ENCODE results near the gene C1orf210. TPM values are rescaled to one million over a fixed set of nuclear protein-coding genes. Genes with fewer than 3 reads are reported as not detected.

C1orf210 gene
- total and polyA plus RNA-seq, 11 donors, result not detected

DNA sequence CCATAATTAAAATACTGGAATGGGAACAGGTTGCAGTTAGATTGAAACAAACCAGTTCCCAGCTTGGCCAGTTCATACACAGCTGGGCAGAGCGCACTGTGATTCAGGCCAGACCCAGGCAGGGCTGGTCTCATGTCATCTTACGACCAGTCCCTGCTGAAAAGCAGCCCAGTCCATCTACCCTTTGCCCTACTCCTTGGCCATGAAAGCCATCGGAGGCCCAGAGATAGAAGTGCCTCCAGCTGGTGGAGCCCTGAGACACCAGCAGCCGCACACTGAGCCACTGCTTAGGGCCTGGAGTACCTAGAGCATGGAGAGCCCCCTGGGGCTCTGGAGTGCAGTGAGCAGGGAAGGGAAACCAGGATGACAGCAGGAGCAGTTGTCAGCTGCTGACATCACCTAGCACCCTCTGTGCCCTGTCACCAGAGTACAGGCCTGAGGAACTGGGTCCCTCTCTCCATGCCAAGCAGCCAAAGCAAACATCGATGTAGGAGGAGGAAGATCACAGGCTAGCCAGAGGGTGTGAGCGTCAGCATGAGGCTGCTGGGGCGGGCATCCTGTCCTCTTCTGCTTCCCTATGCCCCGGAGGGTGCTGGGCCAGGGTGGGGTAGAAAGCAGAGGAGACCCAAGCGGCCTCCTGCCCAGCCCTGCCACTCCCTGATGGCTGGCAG is 49.8 kb downstream of the C1orf210 start:
- Histone ChIP-seq H3K36me3 (no peaks in the 10 kb centered on the region), H3K4me3 (no peak overlapping the region), H3K27me3 (no peaks in the 10 kb centered on the region), H3K27ac (peak overlapping the region in 11 of 12 donors; percentile 21 to 80 (median 59)), H3K4me1 (peaks cover 5 to 56% (median 14%) of the 10 kb centered on the region in 12 donors), H3K9me3 (no peaks in the 10 kb centered on the region)
- ATAC-seq (peak; percentile 43 to 64 (median 52)), DNase-seq (peak in 2 of 5 donors; percentile 33 to 51)
- 62 to 77% (median 63%) methylated on average over 7 to 9 of the region's 9 CpGs for WGBS, 4 donors
- TF ChIP-seq, protein P1, sequence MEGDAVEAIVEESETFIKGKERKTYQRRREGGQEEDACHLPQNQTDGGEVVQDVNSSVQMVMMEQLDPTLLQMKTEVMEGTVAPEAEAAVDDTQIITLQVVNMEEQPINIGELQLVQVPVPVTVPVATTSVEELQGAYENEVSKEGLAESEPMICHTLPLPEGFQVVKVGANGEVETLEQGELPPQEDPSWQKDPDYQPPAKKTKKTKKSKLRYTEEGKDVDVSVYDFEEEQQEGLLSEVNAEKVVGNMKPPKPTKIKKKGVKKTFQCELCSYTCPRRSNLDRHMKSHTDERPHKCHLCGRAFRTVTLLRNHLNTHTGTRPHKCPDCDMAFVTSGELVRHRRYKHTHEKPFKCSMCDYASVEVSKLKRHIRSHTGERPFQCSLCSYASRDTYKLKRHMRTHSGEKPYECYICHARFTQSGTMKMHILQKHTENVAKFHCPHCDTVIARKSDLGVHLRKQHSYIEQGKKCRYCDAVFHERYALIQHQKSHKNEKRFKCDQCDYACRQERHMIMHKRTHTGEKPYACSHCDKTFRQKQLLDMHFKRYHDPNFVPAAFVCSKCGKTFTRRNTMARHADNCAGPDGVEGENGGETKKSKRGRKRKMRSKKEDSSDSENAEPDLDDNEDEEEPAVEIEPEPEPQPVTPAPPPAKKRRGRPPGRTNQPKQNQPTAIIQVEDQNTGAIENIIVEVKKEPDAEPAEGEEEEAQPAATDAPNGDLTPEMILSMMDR (IDR thresholded peaks at IDR 0.05), result no peak
- TF ChIP-seq POLR2A (IDR thresholded peaks at IDR 0.05), result no peak
- intact Hi-C loops (cut with DNase I), result loop anchor here (2.0 to 10.0 kb wide), 8 partner anchors 67 to 187 kb away; partner anchors contain the start of genes ELOVL1 (in 4 of the 10), MED8 (in 4 of the 10), SZT2 (in 4 of the 10) and CDC20 (in 2 of the 10)

DNA sequence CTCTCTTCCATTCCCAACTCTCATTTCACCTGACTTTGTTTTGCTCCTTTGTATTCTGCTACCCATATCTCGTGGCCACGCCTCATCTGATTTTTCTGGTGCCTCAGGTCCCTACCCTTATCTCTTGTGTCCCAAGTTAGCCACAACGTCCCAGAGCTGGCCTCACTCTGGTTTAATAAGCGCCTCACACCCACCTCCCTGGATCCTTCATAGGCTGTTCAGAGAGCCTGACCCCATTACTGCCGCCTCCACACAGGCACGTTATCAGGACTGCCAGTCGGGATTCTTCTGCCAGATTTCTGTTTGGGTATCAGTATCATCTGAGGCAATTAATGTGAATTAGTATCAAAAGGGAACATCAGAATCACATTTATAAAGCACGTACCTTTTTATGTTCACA is 50.3 kb downstream of the C1orf210 start:
- H3K4me1 ChIP-seq, result peaks cover 5 to 56% (median 14%) of the 10 kb centered on the region in 12 donors
- WGBS, 4 donors, result 53 to 60% (median 54%) methylated on average over 8 of the region's 8 CpGs

DNA sequence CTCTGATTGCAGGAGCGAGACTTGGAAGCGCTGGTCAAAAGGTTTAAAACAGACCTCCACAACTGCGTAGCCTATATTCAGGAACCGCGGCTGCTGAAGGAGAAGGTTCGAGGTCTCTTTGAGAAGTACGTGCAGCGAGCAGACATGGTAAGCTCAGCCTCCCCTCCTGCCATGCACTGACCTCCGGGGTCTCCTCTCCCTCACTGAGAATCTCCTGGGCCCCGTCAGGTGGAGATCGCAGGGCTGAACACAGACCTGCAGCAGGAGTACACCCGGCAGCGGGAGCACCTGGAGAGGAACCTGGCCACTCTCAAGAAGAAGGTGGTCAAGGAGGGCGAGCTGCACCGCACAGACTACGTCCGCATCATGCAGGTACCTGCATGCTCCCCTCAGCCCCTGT is 51.1 kb downstream of the C1orf210 start:
- H3K27ac ChIP-seq, result peak overlapping the region in 3 of 12 donors; percentile 21 to 80 (median 76)

More for the DNA sequence above, 50.3 kb downstream of the C1orf210 start:
- H3K4me3 ChIP-seq, result no peak overlapping the region
- peak in 1 of 4 donors; percentile 10 for ATAC-seq
- TF ChIP-seq POLR2A (IDR thresholded peaks at IDR 0.05), result no peak
- TF ChIP-seq, protein P1 (IDR thresholded peaks at IDR 0.05), result no peak
- no peaks in the 10 kb centered on the region for H3K9me3 ChIP-seq
- H3K36me3 ChIP-seq, result no peaks in the 10 kb centered on the region
- no peak for DNase-seq
- peak overlapping the region; percentile 9 to 80 (median 58) for H3K27ac ChIP-seq
- no peaks in the 10 kb centered on the region for H3K27me3 ChIP-seq
- intact Hi-C loops (cut with DNase I), result loop anchor here (2.0 to 10.0 kb wide), 8 partner anchors 67 to 187 kb away; partner anchors contain the start of genes ELOVL1 (in 4 of the 10), MED8 (in 4 of the 10), SZT2 (in 4 of the 10) and CDC20 (in 2 of the 10)

More for the DNA sequence above, 51.1 kb downstream of the C1orf210 start:
- intact Hi-C loops (cut with DNase I), result loop anchor here in 5 of 10 donors (2.0 to 10.0 kb wide), 2 partner anchors 149 to 151 kb away; partner anchors contain the start of genes MED8 (in 4 of the 5) and SZT2 (in 4 of the 5)
- Histone ChIP-seq H3K4me1 (peaks cover 5 to 54% (median 14%) of the 10 kb centered on the region in 12 donors), H3K27me3 (no peaks in the 10 kb centered on the region), H3K9me3 (no peaks in the 10 kb centered on the region), H3K36me3 (no peaks in the 10 kb centered on the region), H3K4me3 (no peak overlapping the region)
- WGBS, 4 donors, result 93 to 100% (median 96%) methylated on average over 12 to 17 of the region's 17 CpGs
- no peak for ATAC-seq
- DNase-seq, result no peak
- no peak for TF ChIP-seq POLR2A (IDR thresholded peaks at IDR 0.05)
- TF ChIP-seq, protein P1 (IDR thresholded peaks at IDR 0.05), result no peak
